ENCODE data around the gene ZCCHC14.
"Not testable (repeated sequence)": the region's sequence is repeated elsewhere in the genome, so short reads cannot be mapped to it uniquely, and the experiment has no call there.

Gene ZCCHC14

GRCh38 chr16:87382023-87382785 is 110.6 kb downstream of the ZCCHC14 start:
- DNase-seq (ENCODE audit: low read depth), result no peak

DNA sequence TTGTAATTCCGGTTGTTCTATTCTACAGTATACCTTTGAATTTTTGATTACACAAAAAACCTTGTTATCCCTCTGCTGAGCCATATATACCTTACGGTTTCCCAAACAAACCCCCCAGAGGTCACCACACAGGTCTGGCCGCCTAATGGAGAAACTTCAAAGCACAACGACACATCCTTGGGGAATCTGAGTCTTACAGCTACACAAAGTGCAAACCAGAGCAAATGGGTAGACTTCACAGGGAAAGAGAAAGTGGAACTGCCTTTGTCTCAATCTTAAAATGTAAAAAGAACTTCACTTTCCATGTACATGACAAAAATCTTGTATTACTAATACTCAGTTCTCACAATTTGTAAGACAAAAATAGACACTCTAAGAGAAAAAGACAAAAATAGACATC is 111.9 kb downstream of the ZCCHC14 start:
- no peak for DNase-seq (ENCODE audit: low read depth)

DNA sequence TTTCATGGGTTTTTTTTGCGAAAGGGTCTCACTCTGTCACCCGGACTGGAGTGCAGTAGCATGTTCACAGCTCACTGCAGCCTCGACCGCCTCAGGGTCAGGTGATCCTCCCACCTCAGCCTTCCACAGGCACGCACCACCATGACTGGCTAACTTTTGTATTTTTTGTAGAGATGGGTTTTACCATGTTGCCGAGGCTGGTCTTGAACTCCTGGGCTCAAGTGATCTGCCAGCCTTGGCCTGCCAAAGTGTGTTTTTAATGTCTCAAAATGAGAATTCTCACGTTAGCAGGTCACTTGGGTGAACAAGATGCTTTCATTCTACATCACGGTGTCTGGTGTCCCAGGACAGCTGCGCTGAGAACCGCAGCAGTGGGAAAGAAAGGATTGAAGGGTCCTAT is 112.4 kb downstream of the ZCCHC14 start:
- DNase-seq (ENCODE audit: low read depth), result no peak

GRCh38 chr16:87379312-87379752 is 113.5 kb downstream of the ZCCHC14 start:
- DNase-seq (ENCODE audit: low read depth), result not testable (repeated sequence)

DNA sequence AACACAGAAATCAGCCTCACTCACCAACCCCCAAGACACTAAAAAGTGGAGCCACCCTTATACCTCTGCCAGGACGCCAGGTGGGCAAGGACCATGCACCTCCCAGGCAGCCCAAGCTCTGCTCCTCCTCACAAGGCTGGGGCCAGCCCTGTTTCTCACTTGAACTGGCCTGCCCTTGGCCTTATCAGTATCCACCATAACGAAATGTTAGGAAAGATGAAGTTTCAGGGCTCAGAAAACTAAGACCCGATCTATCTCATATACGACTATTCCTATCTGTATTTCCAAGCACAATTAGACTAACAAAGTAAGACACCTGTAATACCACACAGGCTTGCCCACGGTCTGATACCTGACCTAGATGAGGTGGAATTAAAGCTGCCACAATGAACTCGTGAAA is 116.2 kb downstream of the ZCCHC14 start:
- no peak for DNase-seq (ENCODE audit: low read depth)

DNA sequence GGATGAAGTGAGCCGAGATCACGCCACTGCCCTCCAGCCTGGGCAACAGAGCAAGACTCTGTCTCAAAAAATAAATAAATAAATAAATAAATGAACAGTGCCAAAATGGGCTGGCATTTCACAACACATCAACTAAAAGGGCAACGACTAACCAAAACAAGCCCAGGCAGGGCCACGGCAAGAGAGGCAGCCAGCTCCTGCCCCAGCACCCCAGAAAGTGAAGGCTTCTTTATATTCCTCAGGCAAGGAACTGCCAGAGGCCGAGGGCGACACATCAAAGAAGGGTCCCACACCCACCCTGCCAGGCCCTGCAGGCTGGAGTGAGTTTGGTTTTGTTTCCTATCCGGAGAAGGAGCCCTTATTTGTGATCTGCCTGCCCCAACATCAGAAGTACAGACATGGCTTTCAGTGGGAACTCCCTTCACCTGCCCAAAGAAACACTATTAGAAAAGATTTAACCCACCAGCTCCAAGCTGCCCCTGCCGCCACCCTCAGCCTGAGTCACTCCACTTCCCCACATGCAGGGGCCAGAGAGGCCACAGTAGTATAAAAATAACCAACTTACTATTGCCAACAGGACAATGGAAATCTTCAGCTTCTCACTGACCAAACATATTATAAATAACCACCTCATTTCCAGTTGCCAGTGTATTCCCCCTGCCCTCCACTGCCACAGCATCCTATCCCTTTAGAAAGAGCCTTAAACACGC is 117.2 kb downstream of the ZCCHC14 start:
- DNase-seq (ENCODE audit: low read depth), result no peak

- DNase-seq (ENCODE audit: low read depth), result no peak
Measured at GRCh38 chr16:87374313-87374712, 118.5 kb downstream of the ZCCHC14 start.

DNA sequence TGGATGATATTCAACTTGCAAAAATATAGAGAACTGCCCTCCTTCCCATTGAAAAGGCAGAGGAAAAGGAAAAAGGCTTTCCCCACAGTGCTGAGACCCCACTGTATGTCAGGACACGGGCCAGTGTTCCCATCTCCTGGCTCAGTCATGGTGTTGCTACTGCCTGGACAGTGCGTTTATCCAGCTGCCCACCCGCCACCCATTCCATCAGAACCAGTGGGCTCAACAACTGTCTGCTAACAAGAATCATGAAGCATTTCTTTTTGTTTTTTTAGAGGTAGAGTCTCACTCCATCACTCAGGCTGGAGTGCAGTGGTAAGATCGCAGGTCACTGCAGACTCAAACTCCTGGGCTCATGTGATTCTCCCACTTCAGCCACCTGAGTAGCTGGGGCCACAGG is 120.5 kb downstream of the ZCCHC14 start:
- no peak for DNase-seq (ENCODE audit: low read depth)

DNA sequence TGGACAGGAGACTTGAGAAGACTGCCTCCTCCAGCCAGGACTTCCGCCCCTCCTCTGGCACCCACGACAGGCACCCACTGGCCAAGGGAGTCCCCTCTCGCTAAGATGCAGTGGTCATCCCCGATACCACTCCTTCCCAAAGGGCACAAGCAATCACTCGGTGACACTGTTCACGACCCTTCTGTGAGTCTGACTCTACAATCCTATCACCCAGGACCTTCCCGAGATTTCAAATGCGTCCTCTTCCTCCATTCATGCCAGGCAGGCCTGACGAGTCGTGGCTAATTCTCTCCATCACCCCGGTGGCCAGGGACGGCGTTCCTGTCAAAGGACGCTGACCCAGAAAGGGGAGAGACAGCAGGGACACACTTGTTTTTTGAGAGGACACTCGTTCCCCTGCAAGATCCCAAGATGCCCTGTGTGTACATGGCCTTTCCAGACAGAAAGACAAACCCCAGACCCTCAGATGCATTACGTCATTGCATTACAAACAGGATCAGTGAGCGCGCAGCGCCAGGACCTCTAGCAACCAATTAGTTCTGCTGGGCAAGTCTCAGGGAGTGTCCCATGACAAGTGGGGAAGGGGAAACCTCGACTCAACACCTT is 121.5 kb downstream of the ZCCHC14 start:
- DNase-seq (ENCODE audit: low read depth), result no peak

- no peak for DNase-seq (ENCODE audit: low read depth)
Measured at GRCh38 chr16:87369796-87370719, 122.8 kb downstream of the ZCCHC14 start.

GRCh38 chr16:87369117-87369765 is 123.6 kb downstream of the ZCCHC14 start:
- no peak for DNase-seq (ENCODE audit: low read depth)

- no peak for DNase-seq (ENCODE audit: low read depth)
Measured at GRCh38 chr16:87368029-87368770, 124.6 kb downstream of the ZCCHC14 start.

DNA sequence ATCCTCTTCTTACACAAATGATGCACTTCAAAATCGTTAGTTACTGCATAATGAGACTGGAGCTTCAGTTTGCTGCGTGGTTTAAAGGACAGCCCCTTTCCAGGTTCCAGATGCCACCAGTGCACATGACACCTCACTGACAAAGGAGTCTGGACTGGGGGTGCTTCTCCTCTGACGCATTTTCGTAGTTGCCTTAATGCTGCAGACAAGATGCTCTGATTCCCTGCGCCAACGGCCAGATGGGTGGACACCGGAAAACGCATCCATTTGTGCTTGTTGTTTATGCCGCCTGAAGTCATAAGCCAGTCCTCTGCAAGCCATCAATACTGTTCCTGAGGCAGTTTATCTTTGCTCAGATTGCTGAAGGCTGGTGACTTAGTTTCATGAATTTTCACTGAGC is 125.3 kb downstream of the ZCCHC14 start:
- DNase-seq (ENCODE audit: low read depth), result no peak

DNA sequence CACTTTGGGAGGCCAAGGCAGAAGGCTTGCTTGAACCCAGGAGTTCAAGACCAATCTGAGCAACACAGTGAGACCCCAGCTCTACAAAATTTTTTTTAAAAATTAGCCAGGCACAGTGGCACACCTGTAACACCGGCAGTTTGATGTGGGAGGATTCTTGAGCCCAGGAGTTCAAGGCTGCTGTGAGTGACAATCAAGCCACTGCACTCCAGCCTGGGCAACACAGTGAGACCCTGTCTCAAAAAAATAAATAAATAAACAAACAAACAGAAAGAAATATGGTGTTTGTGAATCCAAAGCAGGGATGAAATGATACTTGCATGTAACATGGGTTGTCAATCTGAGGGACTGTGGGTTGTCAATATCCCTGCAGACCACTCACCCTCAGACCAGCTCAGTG is 125.9 kb downstream of the ZCCHC14 start:
- DNase-seq (ENCODE audit: low read depth), result no peak

DNA sequence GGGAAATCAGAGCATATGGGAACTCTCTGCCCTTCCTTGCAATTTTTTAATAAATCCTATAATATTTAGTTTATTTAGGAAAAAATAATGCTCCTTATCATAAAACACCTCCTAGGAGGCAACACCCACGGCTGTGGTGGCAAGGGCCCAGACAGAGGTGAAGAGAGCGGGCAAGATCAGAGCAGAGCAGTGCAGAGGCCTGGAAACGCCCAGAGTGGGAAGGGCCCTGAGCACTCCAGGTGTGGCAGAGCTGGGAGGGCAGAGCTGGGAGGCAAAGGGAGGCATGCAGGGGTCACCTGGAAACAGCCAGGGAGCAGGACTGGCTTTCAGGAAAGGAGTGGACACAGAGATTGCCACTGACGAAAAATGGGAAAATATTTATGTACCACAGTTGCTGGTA is 126.5 kb downstream of the ZCCHC14 start:
- no peak for DNase-seq (ENCODE audit: low read depth)

- DNase-seq (ENCODE audit: low read depth), result no peak
Measured at GRCh38 chr16:87365021-87365713, 127.7 kb downstream of the ZCCHC14 start.

GRCh38 chr16:87363771-87364455 is 128.9 kb downstream of the ZCCHC14 start:
- DNase-seq (ENCODE audit: low read depth), result no peak

- not testable (repeated sequence) for DNase-seq (ENCODE audit: low read depth)
Measured at GRCh38 chr16:87362828-87363559, 129.8 kb downstream of the ZCCHC14 start.
